ENCODE measurements around the gene IP6K1. TPM values are rescaled to one million over a fixed set of nuclear protein-coding genes. Genes with fewer than 3 reads are reported as not detected.

The IP6K1 gene
- total RNA-seq, 1 donor, result 47.9 TPM

DNA sequence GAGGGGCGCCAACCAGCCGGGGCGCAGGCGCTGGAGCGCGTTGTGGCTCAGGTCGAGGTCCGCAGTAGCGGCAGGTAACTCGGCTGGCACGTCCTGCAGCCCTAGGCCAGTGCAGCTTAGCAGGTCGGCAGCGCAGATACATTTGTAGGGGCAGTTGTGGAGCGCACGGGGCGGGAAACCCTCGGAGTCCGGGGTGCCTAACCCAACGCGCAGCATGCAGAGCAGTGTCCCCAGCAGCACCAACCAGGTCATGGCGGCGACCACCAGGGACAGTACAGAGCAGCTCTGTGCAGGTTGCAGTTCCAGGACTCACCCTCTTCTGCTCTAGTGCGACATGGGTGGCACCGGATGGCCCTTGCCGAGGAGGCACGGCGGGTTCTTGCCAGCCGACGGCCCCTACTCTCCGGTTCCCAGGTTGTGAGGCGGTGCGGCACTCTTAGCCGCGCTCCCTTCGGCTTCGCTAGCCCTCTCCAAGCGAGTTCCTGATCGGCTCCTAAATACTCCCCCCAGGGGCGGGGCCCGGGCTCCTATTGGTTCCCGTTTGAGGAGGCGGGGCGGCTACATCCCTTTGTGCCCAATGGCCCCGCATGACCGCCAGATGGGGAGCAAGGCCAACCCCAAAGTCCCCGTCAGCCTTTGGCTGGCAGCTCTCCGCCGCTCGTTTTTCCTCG lies 67.0 kb downstream of the IP6K1 start, which contains the start of gene AMIGO3:
TSS of gene AMIGO3 (minus strand) at position 471 of the 671 bp plus-strand sequence. CDS start at position 252, 219 bp downstream.
- TF ChIP-seq, protein P1, sequence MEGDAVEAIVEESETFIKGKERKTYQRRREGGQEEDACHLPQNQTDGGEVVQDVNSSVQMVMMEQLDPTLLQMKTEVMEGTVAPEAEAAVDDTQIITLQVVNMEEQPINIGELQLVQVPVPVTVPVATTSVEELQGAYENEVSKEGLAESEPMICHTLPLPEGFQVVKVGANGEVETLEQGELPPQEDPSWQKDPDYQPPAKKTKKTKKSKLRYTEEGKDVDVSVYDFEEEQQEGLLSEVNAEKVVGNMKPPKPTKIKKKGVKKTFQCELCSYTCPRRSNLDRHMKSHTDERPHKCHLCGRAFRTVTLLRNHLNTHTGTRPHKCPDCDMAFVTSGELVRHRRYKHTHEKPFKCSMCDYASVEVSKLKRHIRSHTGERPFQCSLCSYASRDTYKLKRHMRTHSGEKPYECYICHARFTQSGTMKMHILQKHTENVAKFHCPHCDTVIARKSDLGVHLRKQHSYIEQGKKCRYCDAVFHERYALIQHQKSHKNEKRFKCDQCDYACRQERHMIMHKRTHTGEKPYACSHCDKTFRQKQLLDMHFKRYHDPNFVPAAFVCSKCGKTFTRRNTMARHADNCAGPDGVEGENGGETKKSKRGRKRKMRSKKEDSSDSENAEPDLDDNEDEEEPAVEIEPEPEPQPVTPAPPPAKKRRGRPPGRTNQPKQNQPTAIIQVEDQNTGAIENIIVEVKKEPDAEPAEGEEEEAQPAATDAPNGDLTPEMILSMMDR (IDR thresholded peaks at IDR 0.05; ENCODE audit: insufficient read depth, low read depth, low read length), result peak; percentile 38
- peak within 1 kb of the TSS; percentile 55 for H3K4me3 ChIP-seq (ENCODE audit: low read depth, low read length)
- peak; percentile 94 for DNase-seq (ENCODE audit: low read depth)

DNA sequence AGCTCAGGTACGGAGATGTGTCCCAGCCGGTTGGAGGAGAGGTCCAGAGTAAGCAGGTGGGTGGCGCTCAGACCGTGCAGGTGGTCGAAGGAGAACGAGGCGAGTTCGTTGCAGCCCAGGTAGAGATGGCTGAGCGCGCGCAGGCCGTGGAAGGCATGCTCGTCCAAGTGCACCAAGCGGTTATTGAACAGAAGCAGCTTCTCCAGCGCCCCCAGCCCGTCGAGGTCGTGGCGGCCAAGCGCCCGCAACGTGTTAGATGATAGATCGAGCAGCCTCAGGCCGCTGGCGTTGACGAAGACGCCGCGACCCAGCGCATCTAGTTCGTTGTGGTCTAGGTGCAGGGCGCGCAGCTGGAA lies 67.5 kb downstream of the IP6K1 start:
- TF ChIP-seq, protein P1 (IDR thresholded peaks at IDR 0.05; ENCODE audit: insufficient read depth, low read depth, low read length), result no peak
- DNase-seq (ENCODE audit: low read depth), result no peak
- peak overlapping the region; percentile 55 for H3K4me3 ChIP-seq (ENCODE audit: low read depth, low read length)

DNA sequence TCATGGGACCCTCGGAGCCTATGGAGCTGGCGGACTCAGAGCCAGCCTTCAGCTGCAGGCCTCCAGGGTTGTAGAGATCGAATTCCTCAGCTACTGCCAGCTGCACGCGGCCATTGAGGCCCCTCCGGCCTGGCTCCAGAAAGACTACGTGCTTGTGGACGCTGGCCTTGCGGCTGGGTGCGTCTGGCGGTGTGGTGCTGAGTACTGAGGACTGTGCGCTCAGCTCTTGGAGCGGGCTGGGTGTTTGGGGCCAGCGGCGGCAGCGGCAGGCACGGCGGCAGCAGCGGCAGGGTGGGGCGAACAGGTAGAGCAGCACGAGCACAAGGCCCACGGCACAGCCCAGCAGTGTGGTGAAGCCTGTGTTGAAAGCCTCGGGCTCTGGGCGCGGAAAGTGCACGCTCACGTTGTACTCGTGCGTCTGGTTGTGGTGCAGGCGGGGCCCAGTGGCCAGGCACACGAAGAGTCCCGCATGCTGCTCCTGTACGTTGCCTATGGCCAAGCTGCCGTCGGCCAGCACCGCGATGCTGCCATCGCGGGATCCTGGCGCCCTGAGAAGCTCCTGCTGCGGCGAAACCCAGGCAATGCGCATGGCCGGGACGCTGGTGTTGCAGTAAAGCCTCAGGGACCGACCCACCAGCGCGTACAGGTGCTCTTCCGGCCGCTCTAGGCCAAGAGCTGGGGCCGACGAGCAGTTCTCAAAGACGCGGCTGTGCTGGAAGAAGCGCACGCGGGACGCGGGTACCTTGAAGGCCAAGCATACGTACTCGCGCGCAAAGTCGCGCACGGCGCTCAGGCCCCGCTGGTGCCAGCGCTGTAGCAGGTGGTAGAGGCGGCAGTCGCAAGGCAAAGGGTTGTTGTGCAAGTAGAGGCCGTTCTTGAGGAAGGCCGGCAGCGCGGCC lies 68.1 kb downstream of the IP6K1 start:
- TF ChIP-seq, protein P1 (IDR thresholded peaks at IDR 0.05; ENCODE audit: insufficient read depth, low read depth, low read length), result no peak
- DNase-seq (ENCODE audit: low read depth), result no peak
- H3K4me3 ChIP-seq (ENCODE audit: low read depth, low read length), result no peak overlapping the region

DNA sequence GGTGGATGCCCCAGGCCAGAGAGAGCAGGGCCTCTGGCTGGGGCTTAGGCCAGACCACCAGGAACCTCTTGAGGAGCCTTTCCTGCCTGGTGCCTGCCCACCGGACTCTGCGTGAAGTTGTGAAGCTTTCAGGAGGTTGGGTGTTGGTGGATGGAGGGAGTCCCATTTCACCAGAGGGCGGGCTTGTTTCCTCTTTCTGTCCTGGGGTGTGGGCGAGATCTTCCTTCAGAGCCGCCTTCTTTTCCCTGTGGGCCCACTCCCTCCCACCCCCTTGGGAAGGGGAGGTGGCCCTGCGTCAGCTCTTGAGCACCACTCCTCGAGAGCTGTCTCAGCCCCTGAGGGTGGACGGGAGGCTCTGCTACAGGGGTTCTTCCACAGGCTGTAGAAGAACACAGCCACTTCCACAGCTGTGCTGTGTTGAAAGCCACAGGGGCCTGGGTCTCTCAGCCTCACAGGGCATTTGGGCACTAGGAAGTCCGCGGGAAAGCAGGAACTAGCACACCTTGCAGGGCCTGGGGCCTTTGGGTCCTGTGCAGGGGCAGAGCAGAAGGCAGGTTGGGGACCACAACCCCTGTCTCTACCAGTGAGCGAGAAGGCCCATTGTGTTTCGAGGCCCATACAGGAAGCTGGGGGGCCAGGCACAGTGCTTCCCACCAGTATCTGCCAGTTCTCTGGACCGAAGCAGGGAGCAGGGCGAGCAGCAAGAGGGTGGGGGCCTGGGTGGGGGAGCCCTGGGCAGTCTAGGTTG lies 69.0 kb downstream of the IP6K1 start:
- TF ChIP-seq, protein P1 (IDR thresholded peaks at IDR 0.05; ENCODE audit: insufficient read depth, low read depth, low read length), result no peak
- DNase-seq (ENCODE audit: low read depth), result no peak

DNA sequence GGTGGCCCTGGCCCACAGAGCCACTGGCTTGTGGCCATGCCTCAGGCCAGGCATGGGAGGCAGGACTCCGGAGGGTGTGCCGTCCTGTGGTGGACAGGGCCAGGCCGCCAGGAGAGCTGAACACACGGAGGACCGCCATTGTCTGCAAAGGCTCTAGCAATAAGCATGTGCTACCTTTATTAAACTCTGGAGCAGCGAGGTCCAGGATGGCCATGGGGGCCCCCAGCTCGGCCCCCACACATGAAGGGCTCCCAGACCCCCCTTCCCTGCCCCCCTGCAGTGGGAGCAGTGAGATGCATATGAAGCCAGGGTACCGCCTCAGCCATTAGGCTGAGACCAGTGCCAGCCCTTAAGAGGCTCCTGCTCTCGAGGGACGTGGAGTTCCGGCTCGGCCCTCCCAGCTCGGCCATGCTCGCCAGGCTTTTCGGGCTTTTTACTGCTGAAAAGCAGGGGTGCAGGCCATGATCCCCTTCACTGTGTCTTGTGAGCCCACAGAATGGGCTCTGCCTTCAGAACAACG lies 69.6 kb downstream of the IP6K1 start:
- TF ChIP-seq, protein P1 (IDR thresholded peaks at IDR 0.05; ENCODE audit: insufficient read depth, low read depth, low read length), result no peak
- no peak for DNase-seq (ENCODE audit: low read depth)
- no peak overlapping the region for H3K4me3 ChIP-seq (ENCODE audit: low read depth, low read length)

More for the DNA sequence above, 69.0 kb downstream of the IP6K1 start:
- no peak overlapping the region for H3K4me3 ChIP-seq (ENCODE audit: low read depth, low read length)

DNA sequence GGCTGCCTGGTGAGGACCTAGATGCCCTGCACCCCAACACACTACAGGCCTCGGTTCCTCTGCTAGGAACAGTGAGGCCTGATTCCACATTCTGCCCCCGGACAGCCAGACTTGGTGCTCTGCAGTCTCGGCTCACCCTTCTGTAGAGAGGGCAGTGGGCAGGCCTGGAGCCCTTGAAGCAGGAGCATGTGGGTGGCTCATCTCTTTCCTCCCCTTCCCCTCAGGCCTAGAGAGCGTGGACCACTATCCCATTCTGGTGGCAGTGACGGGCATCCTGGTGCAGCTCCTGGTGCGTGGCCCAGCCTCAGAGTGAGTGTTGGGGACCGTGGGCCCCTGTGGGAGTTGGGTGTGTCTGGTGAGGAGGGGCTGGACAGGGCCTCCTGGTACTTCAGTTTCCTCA lies 70.2 kb downstream of the IP6K1 start:
- H3K4me3 ChIP-seq (ENCODE audit: low read depth, low read length), result no peak overlapping the region
- DNase-seq (ENCODE audit: low read depth), result no peak
- TF ChIP-seq, protein P1 (IDR thresholded peaks at IDR 0.05; ENCODE audit: insufficient read depth, low read depth, low read length), result no peak

Data from fibroblast of villous mesenchyme (primary cell).